LHCN-M2 (cell line): ENCODE data around the gene VPS13A. TPM values are rescaled to one million over a fixed set of nuclear protein-coding genes. Genes with fewer than 3 reads are reported as not detected.

ENCODE experiments used
- DNase-seq: peaks from one replicate; pipeline ENCODE4 v3.0.0-alpha.2; 2012; ENCODE audit warnings: low read depth
- polyA plus RNA-seq: library from polyadenylated mRNA; unstranded; fragments of >200 nt; gene quantifications from one replicate; pipeline ENCODE4 v1.2.1, GENCODE V29; 2012; ENCODE audit warnings: missing spikeins
- total RNA-seq: library from RNA; depleted of rRNA; stranded (reverse); fragments of >200 nt; gene quantifications from 2 replicates; pipeline ENCODE4 v1.2.3, GENCODE V29; 2014; rRNA removed

The VPS13A gene
- 5.1 and 8.8 TPM in 2 replicates for total RNA-seq
- polyA plus RNA-seq = 1.9 TPM

- DNase-seq = peak; percentile 89
Measured at GRCh38 chr9:77177143-77177893, at the start of gene VPS13A. TSS of gene VPS13A (plus strand) at chr9:77177534. CDS start at chr9:77177705, 171 bp downstream.

- DNase-seq = no peak
Measured at GRCh38 chr9:77128125-77128789, 49.1 kb upstream of the VPS13A start.

GRCh38 chr9:77131399-77131798, 45.9 kb upstream of the VPS13A start:
- no peak for DNase-seq

- no peak for DNase-seq
Measured at GRCh38 chr9:77133011-77133410, 44.3 kb upstream of the VPS13A start.

- DNase-seq = no peak
Measured at GRCh38 chr9:77142366-77142765, 35.0 kb upstream of the VPS13A start.

GRCh38 chr9:77149879-77150278, 27.5 kb upstream of the VPS13A start:
- DNase-seq = no peak

- no peak for DNase-seq
Measured at GRCh38 chr9:77152289-77152688, 25.0 kb upstream of the VPS13A start.

GRCh38 chr9:77156646-77157371, 20.5 kb upstream of the VPS13A start:
- no peak for DNase-seq

- DNase-seq = peak; percentile 4
Measured at GRCh38 chr9:77158772-77159513, 18.4 kb upstream of the VPS13A start.

- no peak for DNase-seq
Measured at GRCh38 chr9:77161191-77161590, 16.1 kb upstream of the VPS13A start.

GRCh38 chr9:77161966-77162365, 15.4 kb upstream of the VPS13A start:
- no peak for DNase-seq

GRCh38 chr9:77162366-77162765, 15.0 kb upstream of the VPS13A start:
- DNase-seq = no peak

GRCh38 chr9:77163884-77164283, 13.4 kb upstream of the VPS13A start:
- DNase-seq = no peak

- DNase-seq = no peak
Measured at GRCh38 chr9:77166193-77166592, 11.1 kb upstream of the VPS13A start.

GRCh38 chr9:77170991-77171699, 6.2 kb upstream of the VPS13A start:
- DNase-seq = no peak

- DNase-seq = no peak
Measured at GRCh38 chr9:77175151-77175550, 2.2 kb upstream of the VPS13A start.

- no peak for DNase-seq
Measured at GRCh38 chr9:77176106-77176505, 1.2 kb upstream of the VPS13A start.

- no peak for DNase-seq
Measured at GRCh38 chr9:77176686-77177142, 620 bp upstream of the VPS13A start.

- peak; percentile 37 for DNase-seq
Measured at GRCh38 chr9:77177894-77178794, 810 bp downstream of the VPS13A start.

GRCh38 chr9:77180056-77180455, 2.7 kb downstream of the VPS13A start:
- no peak for DNase-seq
